Spinal cord (tissue), 10 donors: ENCODE results near the gene LDLRAD4. TPM values are rescaled to one million over a fixed set of nuclear protein-coding genes. Genes with fewer than 3 reads are reported as not detected.

ENCODE experiments used
- DNase-seq, 6 donors: peaks; one replicate each; pipeline versions ENCODE4 v3.0.0 to v3.0.0-alpha.2; 2013 to 2015; ENCODE audit warnings: low spot score in 6 of 6, low read depth in 4 of 6
- H3K27ac ChIP-seq: one replicate; pipeline ENCODE4 v1.5.1; 2013; ENCODE audit warnings: low read depth, low read length, control low read depth
- H3K27me3 ChIP-seq: one replicate; pipeline ENCODE4 v1.6.1; 2013; ENCODE audit warnings: low read length; ENCODE audit not compliant: control insufficient read depth, insufficient read depth
- H3K36me3 ChIP-seq: one replicate; pipeline ENCODE4 v1.6.1; 2013; ENCODE audit warnings: low read length; ENCODE audit not compliant: control insufficient read depth, insufficient read depth
- H3K4me1 ChIP-seq: one replicate; pipeline ENCODE4 v1.6.1; 2013; ENCODE audit warnings: low read length; ENCODE audit not compliant: control insufficient read depth, insufficient read depth
- H3K4me3 ChIP-seq: one replicate; pipeline ENCODE4 v1.5.1; 2013; ENCODE audit warnings: low read depth, low read length, control low read depth
- H3K9me3 ChIP-seq: one replicate; pipeline ENCODE4 v1.6.1; 2013; ENCODE audit warnings: low read length; ENCODE audit not compliant: control insufficient read depth, insufficient read depth
- WGBS: methylation state at CpG from one replicate; pipeline ENCODE4 v1.1.5; 2013; ENCODE audit warnings: missing lambda C conversion rate; ENCODE audit not compliant: insufficient coverage; 5-methylcytosine and 5-hydroxymethylcytosine counted together
- polyA plus RNA-seq, 2 donors: library from polyadenylated mRNA; unstranded; fragments of 120-200 nt; gene quantifications; one replicate each; pipeline ENCODE4 v1.2.1, GENCODE V29; 2013; ENCODE audit not compliant: insufficient read length in 2 of 2
- total RNA-seq, 2 donors: library from RNA; depleted of rRNA in 1 of 2; stranded (reverse); fragments of 120-200 nt in 1 of 2; fragments of >200 nt in 1 of 2; gene quantifications; one replicate each; pipeline versions ENCODE4 v1.2.3 to v1.2.4, GENCODE V29; 2013 to 2014
- donor health status: healthy.

The LDLRAD4 gene
- total and polyA plus RNA-seq, 4 donors = 26.7 to 67.7 (median 38.5) TPM

GRCh38 chr18:13615432-13615861, 396.9 kb downstream of the LDLRAD4 start:
- WGBS = 89% methylated on average over 5 of the region's 8 CpGs
- peaks cover 31% of the 10 kb centered on the region for H3K4me1 ChIP-seq

DNA sequence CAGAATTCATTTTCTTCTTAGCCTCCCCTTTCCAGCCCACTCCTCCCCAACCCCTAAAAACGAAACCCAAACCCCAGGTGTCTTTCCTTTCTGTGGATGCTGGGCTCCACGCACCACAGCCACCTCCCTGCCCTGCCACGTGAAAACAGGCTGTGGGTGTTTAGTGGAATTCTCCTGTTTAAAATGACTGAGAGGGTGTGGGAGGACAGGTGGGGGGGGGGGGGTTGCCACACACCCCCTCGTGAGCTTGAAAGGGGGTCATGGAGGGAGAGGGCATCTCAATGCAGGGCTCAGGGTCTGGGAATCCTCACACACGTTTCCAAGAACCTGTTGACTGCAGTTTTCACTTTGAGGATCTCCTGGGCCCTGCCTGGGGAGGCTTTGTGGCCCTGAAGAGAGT, 397.5 kb downstream of the LDLRAD4 start:
- Histone ChIP-seq H3K9me3 (no peaks in the 10 kb centered on the region), H3K27me3 (no peaks in the 10 kb centered on the region), H3K4me1 (peaks cover 25% of the 10 kb centered on the region), H3K27ac (no peak overlapping the region), H3K4me3 (no peak overlapping the region), H3K36me3 (peaks cover 18% of the 10 kb centered on the region)
- WGBS = 87% methylated on average over 3 of the region's 5 CpGs
- DNase-seq = no peak

More at GRCh38 chr18:13615432-13615861, 396.9 kb downstream of the LDLRAD4 start:
- no peak overlapping the region for H3K27ac ChIP-seq
- H3K36me3 ChIP-seq = peaks cover 15% of the 10 kb centered on the region
- no peaks in the 10 kb centered on the region for H3K27me3 ChIP-seq
- H3K9me3 ChIP-seq = no peaks in the 10 kb centered on the region
- no peak overlapping the region for H3K4me3 ChIP-seq
- DNase-seq = no peak

DNA sequence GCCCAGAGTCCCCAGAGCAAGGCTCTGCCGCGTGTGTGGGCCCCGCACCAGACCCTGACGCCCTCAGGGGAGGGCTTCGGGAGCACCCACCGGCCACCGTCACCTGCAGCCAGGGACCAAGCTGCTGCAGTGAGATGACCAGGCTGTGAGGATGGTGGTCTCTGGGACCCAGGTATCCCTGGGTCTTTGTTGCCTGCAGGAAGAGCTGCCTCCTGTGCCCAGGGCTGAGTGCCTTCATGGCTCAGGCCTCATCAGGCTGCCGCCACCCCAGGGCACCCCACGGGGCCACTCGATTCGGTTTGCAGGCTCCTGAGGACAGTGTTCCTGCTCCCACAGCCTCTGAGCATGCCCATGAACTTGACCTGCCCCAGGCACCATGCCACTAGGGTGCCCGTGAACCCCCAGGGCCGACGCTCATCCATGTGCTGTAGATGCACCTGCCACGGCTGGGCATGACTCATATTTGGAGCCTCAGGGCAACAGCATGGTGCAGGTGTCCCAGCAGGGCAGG, 398.0 kb downstream of the LDLRAD4 start:
- Histone ChIP-seq H3K4me3 (no peak overlapping the region), H3K27me3 (no peaks in the 10 kb centered on the region), H3K4me1 (peaks cover 23% of the 10 kb centered on the region), H3K9me3 (no peaks in the 10 kb centered on the region), H3K27ac (no peak overlapping the region), H3K36me3 (peaks cover 24% of the 10 kb centered on the region)
- no peak for DNase-seq
- WGBS = 96% methylated on average over 15 of the region's 15 CpGs

- no peak overlapping the region for H3K4me3 ChIP-seq
- H3K36me3 ChIP-seq = peaks cover 32% of the 10 kb centered on the region
- H3K27ac ChIP-seq = no peak overlapping the region
- H3K4me1 ChIP-seq = peaks cover 13% of the 10 kb centered on the region
- DNase-seq = no peak
- H3K27me3 ChIP-seq = no peaks in the 10 kb centered on the region
- H3K9me3 ChIP-seq = no peaks in the 10 kb centered on the region
- WGBS = 100% methylated on average over 1 of the region's 9 CpGs
These were observed 399.4 kb downstream of the LDLRAD4 start for GRCh38 chr18:13617826-13618515.

GRCh38 chr18:13618760-13619438, 400.3 kb downstream of the LDLRAD4 start:
- Histone ChIP-seq H3K27me3 (no peaks in the 10 kb centered on the region), H3K36me3 (peaks cover 38% of the 10 kb centered on the region), H3K9me3 (no peaks in the 10 kb centered on the region), H3K4me3 (no peak overlapping the region), H3K27ac (no peak overlapping the region), H3K4me1 (peaks cover 19% of the 10 kb centered on the region)
- no peak for DNase-seq
- WGBS = 79% methylated on average over 11 of the region's 13 CpGs

DNA sequence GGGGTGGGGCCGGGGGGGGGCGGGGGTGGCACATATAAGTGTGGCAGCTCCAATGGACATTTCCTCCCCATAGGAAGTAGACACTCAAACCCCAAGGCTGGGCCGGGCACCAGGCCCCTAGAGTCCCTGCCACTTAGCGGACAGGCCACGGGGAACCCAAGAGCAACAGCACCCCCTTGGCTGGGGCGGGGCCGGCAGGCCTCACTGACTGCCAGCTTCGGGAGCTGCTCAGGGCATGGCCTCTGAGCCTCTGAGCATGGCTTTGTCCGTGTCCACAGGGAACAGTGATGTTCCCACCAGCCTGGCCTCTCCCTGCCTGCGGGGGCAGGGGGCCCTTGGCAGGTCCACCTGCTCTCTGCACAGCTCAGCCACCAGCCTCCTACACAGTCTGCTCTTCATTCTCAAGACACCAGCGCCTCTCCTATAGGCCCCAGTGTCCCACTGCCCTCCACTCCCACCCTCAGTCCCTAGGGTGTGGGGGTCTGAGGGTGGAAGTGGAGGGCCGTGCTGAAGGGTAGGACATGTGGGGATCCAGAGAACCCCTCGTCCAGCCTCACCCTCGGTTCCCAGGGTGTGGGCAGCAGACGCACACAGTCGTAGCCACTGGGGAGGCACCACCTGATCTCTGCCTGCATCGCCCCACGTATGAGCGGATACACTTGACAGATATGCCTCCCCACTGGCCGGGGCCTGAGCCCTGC, 401.1 kb downstream of the LDLRAD4 start:
- peaks cover 27% of the 10 kb centered on the region for H3K4me1 ChIP-seq
- no peak for DNase-seq
- no peaks in the 10 kb centered on the region for H3K27me3 ChIP-seq
- H3K9me3 ChIP-seq = no peaks in the 10 kb centered on the region
- H3K4me3 ChIP-seq = no peak overlapping the region
- 83% methylated on average over 16 of the region's 20 CpGs for WGBS
- peaks cover 46% of the 10 kb centered on the region for H3K36me3 ChIP-seq
- no peak overlapping the region for H3K27ac ChIP-seq

DNA sequence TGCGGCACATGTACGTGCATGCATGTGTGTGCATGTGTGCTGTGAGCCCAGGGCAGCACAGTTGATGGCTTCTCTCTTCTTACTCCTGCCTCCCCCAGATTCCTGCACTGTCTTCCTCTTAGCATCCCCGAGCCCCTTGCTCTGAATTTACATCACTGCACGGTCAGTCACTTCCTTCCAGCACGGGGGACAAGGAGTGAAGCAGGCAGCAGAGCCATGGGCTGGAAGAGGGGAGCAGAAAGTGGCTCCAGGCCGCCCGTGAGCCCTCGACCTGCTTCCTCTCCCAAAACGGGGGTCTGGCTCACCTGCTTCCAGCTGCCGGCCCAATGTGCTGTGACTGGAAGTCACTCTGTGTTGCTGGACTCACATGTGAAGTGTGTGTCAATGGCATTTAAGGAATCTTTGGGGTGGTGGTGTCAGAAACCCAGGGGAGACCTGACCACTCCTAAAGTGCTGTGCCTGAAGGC, 401.7 kb downstream of the LDLRAD4 start:
- Histone ChIP-seq H3K27ac (no peak overlapping the region), H3K27me3 (no peaks in the 10 kb centered on the region), H3K4me3 (no peak overlapping the region), H3K4me1 (peaks cover 27% of the 10 kb centered on the region), H3K36me3 (peaks cover 51% of the 10 kb centered on the region), H3K9me3 (no peaks in the 10 kb centered on the region)
- DNase-seq = no peak
- 88% methylated on average over 10 of the region's 10 CpGs for WGBS

DNA sequence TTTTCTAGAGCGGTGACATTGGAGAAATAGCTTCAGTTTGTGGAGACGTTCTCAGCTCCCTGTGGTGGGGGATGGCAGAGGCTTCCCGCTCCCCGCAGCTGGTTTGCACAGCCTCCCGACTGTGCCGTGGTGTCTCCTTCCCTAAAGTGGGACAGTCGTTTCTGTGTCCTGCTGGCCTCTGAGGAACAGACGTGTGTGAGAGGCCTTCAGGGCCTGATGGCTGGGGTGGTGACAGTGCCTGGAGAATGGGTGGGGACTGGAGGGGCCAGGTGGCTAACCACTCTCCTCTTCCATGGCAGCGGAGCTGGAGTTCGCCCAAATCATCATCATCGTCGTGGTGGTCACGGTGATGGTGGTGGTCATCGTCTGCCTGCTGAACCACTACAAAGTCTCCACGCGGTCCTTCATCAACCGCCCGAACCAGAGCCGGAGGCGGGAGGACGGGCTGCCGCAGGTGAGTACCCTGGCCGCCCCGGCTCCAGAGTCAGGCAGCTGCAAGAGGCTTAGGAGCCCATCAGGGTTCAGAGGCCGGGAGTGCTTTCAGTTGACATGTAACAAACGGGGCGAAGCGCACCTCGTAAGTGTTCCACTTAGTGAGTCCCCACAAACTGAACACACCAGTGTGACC, 402.4 kb downstream of the LDLRAD4 start:
- H3K9me3 ChIP-seq = no peaks in the 10 kb centered on the region
- 93% methylated on average over 24 of the region's 29 CpGs for WGBS
- peaks cover 51% of the 10 kb centered on the region for H3K36me3 ChIP-seq
- H3K27ac ChIP-seq = no peak overlapping the region
- H3K4me3 ChIP-seq = no peak overlapping the region
- peaks cover 30% of the 10 kb centered on the region for H3K4me1 ChIP-seq
- no peak for DNase-seq
- no peaks in the 10 kb centered on the region for H3K27me3 ChIP-seq

GRCh38 chr18:13621446-13621849, 402.9 kb downstream of the LDLRAD4 start:
- peaks cover 36% of the 10 kb centered on the region for H3K4me1 ChIP-seq
- no peak overlapping the region for H3K4me3 ChIP-seq
- H3K27ac ChIP-seq = no peak overlapping the region
- H3K36me3 ChIP-seq = peaks cover 49% of the 10 kb centered on the region
- no peaks in the 10 kb centered on the region for H3K27me3 ChIP-seq
- no peak for DNase-seq
- H3K9me3 ChIP-seq = no peaks in the 10 kb centered on the region
- 96% methylated on average over 17 of the region's 23 CpGs for WGBS
